Hematopoietic multipotent progenitor cell treated with erythropoietin and hydrocortisone succinate and interleukin-3 and kit ligand, for 6 days (in vitro differentiated cells): ENCODE results near the gene VANGL2.
"Not testable (repeated sequence)": the region's sequence is repeated elsewhere in the genome, so short reads cannot be mapped to it uniquely, and the experiment has no call there.

Experiments
- DNase-seq: peaks from one replicate; pipeline ENCODE4 v3.0.0-alpha.2; 2015

VANGL2 gene

GRCh38 chr1:160370561-160371345 lies 29.6 kb upstream of the VANGL2 start:
- DNase-seq, result no peak

GRCh38 chr1:160371346-160371631 lies 29.1 kb upstream of the VANGL2 start:
- DNase-seq, result no peak

- no peak for DNase-seq
These were observed 28.6 kb upstream of the VANGL2 start for GRCh38 chr1:160371756-160372155.

- DNase-seq, result peak; percentile 34
These were observed 26.7 kb upstream of the VANGL2 start for GRCh38 chr1:160373696-160374095.

GRCh38 chr1:160374306-160375110 lies 25.9 kb upstream of the VANGL2 start:
- no peak for DNase-seq

GRCh38 chr1:160375788-160376524 lies 24.4 kb upstream of the VANGL2 start:
- DNase-seq, result peak; percentile 63

GRCh38 chr1:160376525-160377131 lies 23.7 kb upstream of the VANGL2 start:
- peak; percentile 87 for DNase-seq

- no peak for DNase-seq
These were observed 22.7 kb upstream of the VANGL2 start for GRCh38 chr1:160377585-160378206.

- not testable (repeated sequence) for DNase-seq
These were observed 15.6 kb upstream of the VANGL2 start for GRCh38 chr1:160384812-160385211.

GRCh38 chr1:160388406-160388805 lies 12.0 kb upstream of the VANGL2 start:
- DNase-seq, result not testable (repeated sequence)

GRCh38 chr1:160394673-160395072 lies 5.7 kb upstream of the VANGL2 start:
- DNase-seq, result no peak

GRCh38 chr1:160397651-160398050 lies 2.7 kb upstream of the VANGL2 start:
- no peak for DNase-seq

- DNase-seq, result no peak
These were observed 1.5 kb upstream of the VANGL2 start for GRCh38 chr1:160398823-160399222.

- DNase-seq, result no peak
These were observed 681 bp upstream of the VANGL2 start for GRCh38 chr1:160399544-160400222.

GRCh38 chr1:160400646-160401486 lies 502 bp downstream of the VANGL2 start:
- no peak for DNase-seq

GRCh38 chr1:160401487-160401805 lies 1.1 kb downstream of the VANGL2 start:
- DNase-seq, result no peak

GRCh38 chr1:160402001-160402795 lies 1.8 kb downstream of the VANGL2 start:
- DNase-seq, result no peak

- DNase-seq, result no peak
These were observed 2.9 kb downstream of the VANGL2 start for GRCh38 chr1:160403244-160403643.

GRCh38 chr1:160404094-160404493 lies 3.7 kb downstream of the VANGL2 start:
- DNase-seq, result no peak

GRCh38 chr1:160405331-160405877 lies 5.0 kb downstream of the VANGL2 start:
- DNase-seq, result no peak
